NCI-H187 (cell line): ENCODE data around the gene CNDP1.
"Not testable (repeated sequence)": the region's sequence is repeated elsewhere in the genome, so short reads cannot be mapped to it uniquely, and the experiment has no call there.

Experiments
- DNase-seq, 2 experiments: peaks; one replicate each; lab custom pipeline; 2025; lab: John Stamatoyannopoulos, UW

Gene CNDP1

DNA sequence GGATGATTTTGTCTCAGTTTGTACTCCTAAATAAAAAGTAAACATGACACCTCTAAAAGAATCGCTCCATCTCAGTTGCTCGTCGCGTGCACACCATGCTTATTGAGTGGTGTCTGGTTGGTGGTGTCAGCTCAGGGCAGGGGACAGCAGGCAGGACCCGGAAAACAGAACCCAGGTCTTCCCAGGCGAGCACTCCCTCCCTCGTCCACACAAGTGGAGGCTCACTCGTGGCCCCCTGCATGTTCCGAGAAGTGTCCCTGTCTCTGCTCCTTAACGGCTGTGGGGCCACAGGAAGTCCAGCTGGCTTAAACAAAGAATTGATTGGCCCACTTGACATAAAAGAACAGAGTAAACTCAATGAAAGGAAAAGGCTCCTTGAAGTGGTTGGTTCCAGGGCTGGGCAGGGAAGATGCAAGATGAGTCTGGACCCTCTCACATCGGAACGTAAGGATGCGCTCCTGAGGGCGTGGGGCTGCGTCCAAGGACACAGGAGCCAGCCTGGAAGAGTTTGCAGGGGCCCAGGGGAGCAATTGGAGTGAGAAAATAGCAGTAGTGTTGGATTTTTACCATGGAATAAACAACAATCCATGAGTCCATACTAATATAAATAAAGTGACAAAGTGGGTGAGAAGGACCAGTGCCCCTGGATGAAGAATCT is 13.1 kb upstream of the CNDP1 start:
- DNase-seq: no peak

DNA sequence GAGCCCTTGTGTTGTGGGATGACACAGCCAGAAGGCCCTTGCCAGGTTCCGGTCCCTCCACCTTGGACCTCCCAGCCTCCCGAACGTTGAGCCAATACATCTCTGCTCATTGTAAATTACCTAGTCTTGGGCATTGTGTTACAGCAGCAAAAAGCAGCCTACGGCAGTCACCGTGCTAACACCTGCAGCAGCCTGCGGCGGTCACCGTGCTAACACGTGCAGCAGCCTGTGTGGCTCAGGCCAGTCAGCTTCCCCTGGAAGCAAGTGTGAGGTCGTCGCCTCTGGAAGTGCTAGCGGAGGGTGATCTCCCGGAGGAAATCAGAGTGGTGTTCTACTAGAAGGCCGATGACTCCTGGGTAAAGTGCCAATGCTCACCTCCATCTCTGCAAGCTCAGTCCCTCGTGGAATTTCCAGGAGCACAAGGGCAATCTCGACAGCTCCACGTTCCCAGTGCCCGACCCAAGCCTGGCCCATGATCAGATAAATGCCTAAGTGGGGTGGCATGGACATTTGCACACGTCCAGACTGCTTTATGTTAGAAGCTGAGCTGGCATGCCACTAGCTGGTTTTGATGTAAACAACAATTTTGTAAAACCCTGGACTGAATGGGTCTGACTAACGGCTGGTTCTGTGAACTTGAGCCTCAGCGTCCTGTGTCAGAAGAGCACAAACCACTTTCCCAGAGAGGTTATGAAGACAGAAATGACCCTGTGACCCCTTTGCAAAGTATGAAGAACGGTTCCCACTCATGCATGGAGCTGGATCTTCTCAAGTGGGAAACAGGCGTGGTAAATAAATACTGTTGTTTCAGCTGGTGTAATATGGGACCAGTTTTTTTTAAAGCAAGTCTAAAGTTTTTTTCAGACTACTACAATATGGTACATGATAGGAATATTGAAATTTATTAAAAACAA is 11.4 kb upstream of the CNDP1 start:
- peak; percentile 20 to 38 for DNase-seq

- DNase-seq: peak; percentile 34 to 57
These were observed 10.2 kb upstream of the CNDP1 start for GRCh38 chr18:74524097-74524496.

- not testable (repeated sequence) for DNase-seq
These were observed 9.4 kb upstream of the CNDP1 start for GRCh38 chr18:74524915-74525314.

GRCh38 chr18:74525741-74526140 is 8.6 kb upstream of the CNDP1 start:
- DNase-seq: no peak

DNA sequence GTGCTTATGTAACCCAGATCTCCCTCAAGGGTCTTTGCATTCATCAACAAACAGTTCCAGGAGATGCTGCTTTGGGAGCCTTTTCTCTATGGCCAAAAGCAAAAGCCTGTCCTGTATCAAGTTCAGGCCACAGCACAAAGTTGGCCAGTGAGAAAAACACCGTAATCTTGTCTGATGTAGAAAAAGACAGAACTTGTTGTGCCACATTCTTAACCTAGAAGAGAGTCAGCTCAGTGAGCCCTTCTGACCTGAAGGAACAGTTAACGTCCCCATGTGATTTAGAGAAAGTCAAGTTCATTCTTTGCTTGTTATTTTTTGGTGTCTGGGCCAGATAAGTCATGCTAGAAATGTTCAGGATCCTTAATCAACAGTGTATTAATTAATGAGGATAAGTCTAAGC is 7.8 kb upstream of the CNDP1 start:
- no peak for DNase-seq

GRCh38 chr18:74528478-74528877 is 5.8 kb upstream of the CNDP1 start:
- DNase-seq: no peak

DNA sequence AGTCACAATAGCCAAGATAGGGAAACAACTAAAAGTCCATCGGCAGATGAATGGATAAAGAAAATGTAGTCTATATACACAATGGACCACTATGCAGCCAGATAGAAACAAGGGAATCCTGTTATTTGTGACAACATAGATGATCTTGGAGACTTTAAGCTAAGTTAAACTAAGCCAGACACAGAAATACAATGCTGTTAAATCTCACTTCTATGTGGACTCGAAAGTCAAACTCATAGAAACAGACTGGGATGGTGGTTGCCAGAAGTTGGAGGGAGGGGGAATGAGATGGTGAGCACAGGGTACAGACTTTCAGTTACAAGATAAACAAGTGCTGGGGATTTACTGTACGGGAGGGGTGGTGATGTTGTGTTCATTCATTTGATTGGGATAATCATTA is 5.4 kb upstream of the CNDP1 start:
- DNase-seq: no peak

DNA sequence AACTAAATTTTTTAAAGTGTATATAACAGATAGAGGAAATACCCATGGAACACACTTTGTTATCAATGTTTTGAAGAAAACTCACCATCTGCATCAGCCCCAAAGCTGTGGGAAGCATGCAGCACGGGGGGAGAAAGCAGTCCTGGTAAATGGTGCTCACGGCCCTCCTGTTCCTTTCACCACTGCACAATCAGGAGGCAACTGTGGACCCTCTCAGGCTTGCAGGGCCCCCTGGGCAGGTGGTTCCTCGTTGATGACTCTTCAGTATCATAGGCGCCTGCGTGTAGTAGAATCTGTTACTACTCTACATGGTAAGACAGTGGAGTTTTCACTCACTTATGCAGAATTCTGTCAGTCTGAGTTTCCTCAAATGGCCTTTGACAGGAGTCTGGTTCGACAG is 4.9 kb upstream of the CNDP1 start:
- DNase-seq: no peak

- no peak for DNase-seq
These were observed 4.3 kb upstream of the CNDP1 start for GRCh38 chr18:74529811-74530583.

DNA sequence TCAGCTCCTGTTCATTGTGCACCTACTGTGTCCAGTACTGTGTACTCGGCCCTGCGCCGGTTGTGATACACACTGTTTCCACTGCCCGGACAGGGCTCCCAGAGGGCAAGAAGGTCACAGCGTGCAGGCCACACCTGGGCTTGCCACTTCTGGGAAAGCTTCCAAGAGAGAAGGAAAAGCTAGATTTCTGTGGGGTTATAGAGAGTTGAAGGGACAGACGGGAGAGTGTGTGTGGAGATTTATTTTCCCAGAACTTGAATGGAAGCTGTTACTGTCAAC is 3.8 kb upstream of the CNDP1 start:
- no peak for DNase-seq

- DNase-seq: no peak
These were observed 3.3 kb upstream of the CNDP1 start for GRCh38 chr18:74531043-74531442.

DNA sequence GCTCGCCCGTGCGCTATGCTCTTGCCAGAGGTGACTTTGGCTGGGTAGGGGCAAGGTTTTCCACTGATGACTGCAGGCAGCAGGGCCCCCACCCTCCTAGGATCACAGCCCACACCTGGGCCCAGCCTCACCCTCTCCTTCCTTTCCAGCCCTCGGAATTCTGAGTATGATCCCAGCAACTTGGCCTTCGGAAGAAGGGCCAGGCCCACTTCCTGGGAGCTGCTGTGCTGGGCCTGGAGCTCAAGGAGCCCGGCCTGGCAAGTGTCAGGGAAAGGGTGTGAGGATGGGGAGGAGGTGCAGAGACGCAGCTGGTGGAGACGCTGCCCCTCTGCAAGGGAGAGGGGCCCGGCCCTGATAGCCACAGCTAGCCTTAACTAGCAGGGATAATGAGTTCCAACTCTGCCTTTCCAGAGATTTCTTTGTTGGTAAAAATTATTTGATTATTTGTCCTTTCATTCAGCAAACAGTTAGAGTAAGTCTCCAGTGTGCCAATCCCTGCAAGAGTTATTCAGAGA is 1.7 kb upstream of the CNDP1 start:
- no peak for DNase-seq

- no peak for DNase-seq
These were observed 634 bp upstream of the CNDP1 start for GRCh38 chr18:74533666-74534065.

DNA sequence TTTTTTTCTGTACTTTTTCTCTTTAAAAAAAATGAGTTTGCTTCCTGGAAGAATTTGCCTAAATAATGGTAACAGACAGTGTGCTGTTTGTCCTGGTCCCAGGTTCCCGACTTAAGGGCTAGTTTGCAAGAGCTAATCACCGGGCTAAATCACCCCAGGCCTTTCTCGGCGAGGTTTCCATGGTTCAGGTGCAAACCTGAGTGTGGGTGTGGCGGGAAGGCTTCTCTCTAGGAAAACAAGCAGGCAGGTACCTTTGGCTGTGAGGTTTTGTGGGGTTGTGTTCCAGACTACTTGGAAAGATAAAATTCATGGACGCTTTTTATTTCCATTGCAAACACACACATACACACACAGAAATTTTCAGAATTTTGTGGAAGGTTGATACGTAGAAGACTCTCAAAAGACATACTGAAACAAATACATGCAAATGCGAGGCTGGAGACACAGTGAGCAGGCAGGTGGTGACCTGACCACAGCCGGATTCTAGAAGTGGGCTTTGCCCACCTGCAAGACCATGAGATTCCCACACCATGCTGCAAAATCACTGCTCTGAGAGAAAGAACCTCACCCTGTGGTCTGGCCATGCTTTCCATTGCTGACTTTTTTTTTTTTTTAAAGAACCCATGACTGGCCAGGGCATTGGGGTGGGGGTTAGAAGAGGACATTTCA is 815 bp downstream of the CNDP1 start:
- DNase-seq: no peak

DNA sequence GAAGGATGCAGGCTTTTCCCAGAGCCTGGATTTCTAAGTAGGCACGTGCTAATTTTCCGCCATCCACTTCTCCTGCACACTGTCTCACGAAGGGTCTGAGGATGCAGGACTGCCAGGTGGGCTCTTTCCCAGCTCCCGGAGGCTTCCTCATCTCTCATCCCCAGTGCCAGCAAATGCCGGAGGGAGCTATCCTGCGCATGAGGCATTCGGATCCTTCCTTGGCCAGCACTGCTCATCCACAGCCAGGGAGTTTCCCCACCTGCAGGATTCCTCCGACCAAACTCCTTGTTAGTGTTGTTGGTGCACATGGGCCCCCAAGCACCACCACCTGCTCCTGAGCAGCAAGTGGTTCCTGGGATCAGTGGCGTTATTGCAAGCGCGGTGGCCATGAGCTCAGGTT is 5.0 kb downstream of the CNDP1 start:
- no peak for DNase-seq

DNA sequence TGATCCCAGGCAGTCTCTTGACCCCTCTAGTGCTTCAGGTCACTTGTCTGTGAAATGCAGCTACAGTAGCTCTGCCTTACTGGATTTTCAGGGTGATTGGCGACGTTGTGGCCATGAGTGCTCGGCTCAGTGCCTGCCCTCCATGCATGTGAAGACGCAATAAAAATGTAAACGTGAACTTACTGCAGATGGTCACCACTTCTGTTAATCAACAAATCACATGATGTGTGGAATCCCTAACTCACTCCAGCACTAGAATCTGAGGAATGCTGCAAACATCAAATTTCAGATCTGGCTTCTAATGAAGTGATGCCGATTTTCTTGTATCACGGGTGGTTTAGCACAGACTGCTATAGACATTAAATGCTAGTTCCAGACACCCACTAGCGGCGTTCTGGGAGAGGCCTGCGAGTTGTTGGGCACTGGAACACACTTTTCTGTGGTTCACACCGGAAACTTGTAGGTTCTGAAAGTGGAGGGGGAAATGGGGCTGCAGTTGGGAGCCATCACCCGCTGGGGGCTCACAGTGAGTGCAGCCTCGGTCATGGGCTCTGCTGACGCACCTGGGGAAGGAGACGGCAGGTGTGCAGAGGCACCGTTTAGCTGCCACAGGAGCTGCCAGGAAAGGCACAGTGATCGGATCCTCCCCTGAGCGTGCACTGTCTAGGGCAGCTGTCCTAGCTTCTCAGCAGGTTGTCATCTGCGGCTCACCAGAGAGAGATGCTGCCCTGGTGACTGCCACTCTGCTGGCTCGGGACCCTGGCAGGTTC is 6.5 kb downstream of the CNDP1 start:
- DNase-seq: no peak

GRCh38 chr18:74541703-74542555 is 7.6 kb downstream of the CNDP1 start:
- DNase-seq: no peak

DNA sequence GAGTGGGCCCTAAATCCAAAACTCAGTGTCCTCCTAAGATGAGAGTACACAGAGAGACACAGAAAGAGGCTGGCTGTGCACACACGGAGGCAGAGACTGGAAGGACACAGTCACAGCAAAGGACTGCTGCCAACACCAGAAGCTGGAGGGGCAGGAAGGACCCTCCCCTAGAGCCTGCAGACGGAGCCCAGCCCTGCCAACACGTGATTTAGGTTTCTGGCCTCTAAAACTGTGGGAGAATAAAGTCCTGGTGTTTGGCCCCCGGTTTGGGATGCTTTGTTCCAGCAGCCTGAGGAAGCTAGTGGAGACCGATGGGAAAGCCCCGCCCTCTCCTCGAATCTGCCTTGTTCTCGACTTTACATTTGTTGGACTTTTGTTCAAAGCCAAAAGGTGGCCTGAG is 10.6 kb downstream of the CNDP1 start:
- no peak for DNase-seq

GRCh38 chr18:74546007-74546406 is 11.7 kb downstream of the CNDP1 start:
- no peak for DNase-seq
